Mesothelial cell of epicardium (in vitro differentiated cells): ENCODE measurements around the gene BET1L. TPM values are rescaled to one million over a fixed set of nuclear protein-coding genes. Genes with fewer than 3 reads are reported as not detected.
"Not testable (repeated sequence)": the region's sequence is repeated elsewhere in the genome, so short reads cannot be mapped to it uniquely, and the experiment has no call there.

Source experiments
- DNase-seq, 2 experiments: peaks; one replicate each; pipeline ENCODE4 v3.0.0; 2021; ENCODE audit warnings: low spot score in 2 of 2; ENCODE audit not compliant: unreplicated experiment in 2 of 2
- H3K27ac Mint-ChIP-seq: 2 replicates; pipeline ENCODE4 v1.8.0; 2021; ENCODE audit warnings: mixed read lengths
- H3K27me3 Mint-ChIP-seq: 2 replicates; pipeline ENCODE4 v1.8.0; 2021; ENCODE audit warnings: low read depth, mixed read lengths
- H3K36me3 Mint-ChIP-seq: 2 replicates; pipeline ENCODE4 v1.8.0; 2021; ENCODE audit warnings: mixed read lengths
- H3K4me1 Mint-ChIP-seq: 2 replicates; pipeline ENCODE4 v1.8.0; 2021; ENCODE audit warnings: mixed read lengths
- H3K4me3 Mint-ChIP-seq: 2 replicates; pipeline ENCODE4 v1.8.0; 2021; ENCODE audit warnings: mild to moderate bottlenecking, moderate library complexity, mixed read lengths
- H3K9me3 Mint-ChIP-seq: 2 replicates; pipeline ENCODE4 v1.8.0; 2021; ENCODE audit warnings: mixed read lengths
- total RNA-seq: library from RNA; stranded (reverse); gene quantifications from 3 replicates; pipeline ENCODE4 v1.2.1, GENCODE V29; 2021
- TF ChIP-seq, protein P1 (sequence below): fragments of 200-600 bp; sonication (generic); IDR thresholded peaks from one replicate; pipeline ENCODE4 v1.5.0; 2021; ENCODE audit warnings: antibody characterized with exemption; ENCODE audit not compliant: unreplicated experiment

The BET1L gene
- total RNA-seq, 1 donor from 2014 or later, result 68.2 TPM

DNA sequence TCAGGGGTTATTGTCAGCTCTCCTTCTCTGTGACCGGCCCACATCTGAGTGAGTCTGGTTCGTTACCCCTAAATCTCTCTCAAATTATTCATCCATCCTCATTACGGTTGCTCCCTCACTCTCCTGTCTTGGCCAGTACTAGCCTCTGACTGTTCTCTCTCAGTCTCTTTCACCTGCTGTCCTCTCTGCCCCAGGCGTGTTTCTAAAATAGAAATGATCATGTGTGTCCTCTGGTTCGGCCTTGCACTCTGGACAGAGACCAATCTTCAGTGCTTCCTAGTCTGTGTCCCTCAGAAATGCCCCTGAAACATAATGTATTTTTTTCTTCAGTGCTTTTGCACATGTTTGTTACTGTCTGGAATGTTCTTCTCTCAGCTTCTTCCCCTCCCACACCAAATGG lies 34.4 kb upstream of the BET1L start:
- Mint-ChIP-seq H3K27ac (no peak overlapping the region), H3K9me3 (no peaks in the 10 kb centered on the region), H3K36me3 (peaks cover 35% of the 10 kb centered on the region), H3K27me3 (no peaks in the 10 kb centered on the region), H3K4me3 (no peak overlapping the region), H3K4me1 (peaks cover 14% of the 10 kb centered on the region)
- no peak for DNase-seq
- TF ChIP-seq, protein P1, sequence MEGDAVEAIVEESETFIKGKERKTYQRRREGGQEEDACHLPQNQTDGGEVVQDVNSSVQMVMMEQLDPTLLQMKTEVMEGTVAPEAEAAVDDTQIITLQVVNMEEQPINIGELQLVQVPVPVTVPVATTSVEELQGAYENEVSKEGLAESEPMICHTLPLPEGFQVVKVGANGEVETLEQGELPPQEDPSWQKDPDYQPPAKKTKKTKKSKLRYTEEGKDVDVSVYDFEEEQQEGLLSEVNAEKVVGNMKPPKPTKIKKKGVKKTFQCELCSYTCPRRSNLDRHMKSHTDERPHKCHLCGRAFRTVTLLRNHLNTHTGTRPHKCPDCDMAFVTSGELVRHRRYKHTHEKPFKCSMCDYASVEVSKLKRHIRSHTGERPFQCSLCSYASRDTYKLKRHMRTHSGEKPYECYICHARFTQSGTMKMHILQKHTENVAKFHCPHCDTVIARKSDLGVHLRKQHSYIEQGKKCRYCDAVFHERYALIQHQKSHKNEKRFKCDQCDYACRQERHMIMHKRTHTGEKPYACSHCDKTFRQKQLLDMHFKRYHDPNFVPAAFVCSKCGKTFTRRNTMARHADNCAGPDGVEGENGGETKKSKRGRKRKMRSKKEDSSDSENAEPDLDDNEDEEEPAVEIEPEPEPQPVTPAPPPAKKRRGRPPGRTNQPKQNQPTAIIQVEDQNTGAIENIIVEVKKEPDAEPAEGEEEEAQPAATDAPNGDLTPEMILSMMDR, result no peak

DNA sequence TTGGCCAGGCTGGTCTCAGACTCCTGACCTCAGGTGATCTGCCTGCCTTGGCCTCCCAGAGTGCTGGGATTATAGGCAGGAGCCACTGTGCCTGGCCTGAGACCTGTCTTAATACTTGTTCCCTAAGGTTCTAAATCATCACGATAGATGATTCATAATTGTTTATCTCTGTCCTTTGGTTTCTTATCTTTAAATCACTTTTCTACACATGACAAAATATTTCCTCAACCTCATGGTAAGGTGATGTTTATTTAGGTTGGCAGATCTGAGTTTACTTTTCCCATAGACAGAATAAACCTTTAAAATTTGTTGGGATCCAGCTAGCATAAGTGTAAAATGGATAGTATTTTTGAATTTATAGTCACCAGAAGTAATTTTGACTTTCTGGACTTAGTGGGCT lies 33.1 kb upstream of the BET1L start:
- peaks cover 27% of the 10 kb centered on the region for H3K36me3 Mint-ChIP-seq
- H3K4me3 Mint-ChIP-seq, result no peak overlapping the region
- no peaks in the 10 kb centered on the region for H3K9me3 Mint-ChIP-seq
- peaks cover 17% of the 10 kb centered on the region for H3K4me1 Mint-ChIP-seq
- H3K27ac Mint-ChIP-seq, result no peak overlapping the region
- no peak for DNase-seq
- no peaks in the 10 kb centered on the region for H3K27me3 Mint-ChIP-seq
- TF ChIP-seq, protein P1, result no peak

DNA sequence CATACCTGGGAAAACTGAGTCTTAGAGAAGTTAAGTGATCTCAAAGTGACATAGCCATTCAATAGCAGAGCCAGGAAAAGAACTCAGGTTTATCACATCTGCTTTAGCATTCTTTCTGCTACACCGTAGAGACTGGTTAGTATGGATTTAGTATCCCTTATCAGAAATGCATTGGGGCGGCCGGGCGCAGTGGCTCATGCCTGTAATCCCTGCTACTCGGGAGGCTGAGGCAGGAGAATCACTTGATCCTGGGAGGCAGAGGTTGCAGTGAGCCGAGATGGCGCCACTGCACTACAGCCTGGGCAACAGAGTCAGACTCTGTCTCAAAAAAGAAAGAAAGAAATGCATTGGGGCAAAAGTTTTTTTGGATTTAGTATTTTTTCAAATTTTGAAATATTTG lies 31.1 kb upstream of the BET1L start:
- H3K27me3 Mint-ChIP-seq, H3K9me3 Mint-ChIP-seq, DNase-seq: not testable (repeated sequence)
- Mint-ChIP-seq H3K27ac (peak overlapping the region; percentile 12), H3K4me3 (peak overlapping the region; percentile 97), H3K36me3 (peaks cover 19% of the 10 kb centered on the region), H3K4me1 (peaks cover 22% of the 10 kb centered on the region)

DNA sequence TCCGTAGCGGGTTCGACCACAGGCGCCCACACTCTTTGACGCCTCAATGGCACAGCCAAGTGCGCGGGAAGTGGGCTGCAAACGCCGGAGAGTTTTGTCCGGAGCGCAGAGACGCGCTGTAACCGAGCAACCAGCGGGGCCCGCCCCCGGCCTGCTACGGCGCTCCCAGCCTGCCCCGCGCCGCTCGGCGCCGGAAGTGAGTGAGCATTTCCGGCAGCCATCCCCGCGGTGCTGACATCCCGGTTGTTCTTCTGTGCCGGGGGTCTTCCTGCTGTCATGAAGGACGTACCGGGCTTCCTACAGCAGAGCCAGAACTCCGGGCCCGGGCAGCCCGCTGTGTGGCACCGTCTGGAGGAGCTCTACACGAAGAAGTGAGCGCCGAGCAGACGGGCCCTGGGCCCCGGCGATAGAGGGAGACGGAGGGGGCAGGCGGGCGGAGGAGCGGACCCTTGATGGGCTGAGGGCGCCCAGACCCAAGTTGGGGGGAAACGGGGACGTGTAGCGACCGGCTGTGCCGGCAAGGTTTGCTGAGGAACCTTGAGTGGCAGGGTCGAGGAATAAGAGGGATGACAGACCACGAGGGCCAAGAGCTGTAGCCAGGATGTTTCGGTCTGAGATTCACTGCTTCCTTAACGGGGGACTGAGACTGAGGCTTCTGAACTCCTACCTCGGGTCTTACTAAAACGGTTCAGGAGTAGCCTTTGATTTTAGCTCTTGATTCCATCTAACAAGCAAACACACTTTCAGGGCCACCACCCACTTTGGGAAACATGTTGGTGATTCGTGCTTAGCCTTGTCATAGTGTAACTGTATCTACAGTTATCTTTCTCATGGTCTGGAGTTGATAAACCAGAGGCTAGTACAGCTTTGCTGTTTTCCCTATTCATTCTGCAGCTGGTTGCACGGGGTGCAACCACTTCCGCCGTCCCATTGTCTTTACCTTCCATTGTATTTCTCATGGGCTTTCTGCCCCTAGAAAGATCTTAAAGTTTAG lies 29.9 kb upstream of the BET1L start, which contains the start of gene PSMD13:
Gene PSMD13, plus strand, starts transcription at position 203 of the 994 bp plus-strand sequence. Its CDS starts 74 bp downstream, at position 277.
- peak; percentile 68 to 89 for DNase-seq
- H3K36me3 Mint-ChIP-seq, result peaks cover 18% of the 10 kb centered on the region
- no peaks in the 10 kb centered on the region for H3K27me3 Mint-ChIP-seq
- peak within 1 kb of the TSS; percentile 97 for H3K4me3 Mint-ChIP-seq
- H3K4me1 Mint-ChIP-seq, result peaks cover 22% of the 10 kb centered on the region
- H3K27ac Mint-ChIP-seq, result peak within 1 kb of the TSS; percentile 100
- no peaks in the 10 kb centered on the region for H3K9me3 Mint-ChIP-seq
- TF ChIP-seq, protein P1, result peak; percentile 10

DNA sequence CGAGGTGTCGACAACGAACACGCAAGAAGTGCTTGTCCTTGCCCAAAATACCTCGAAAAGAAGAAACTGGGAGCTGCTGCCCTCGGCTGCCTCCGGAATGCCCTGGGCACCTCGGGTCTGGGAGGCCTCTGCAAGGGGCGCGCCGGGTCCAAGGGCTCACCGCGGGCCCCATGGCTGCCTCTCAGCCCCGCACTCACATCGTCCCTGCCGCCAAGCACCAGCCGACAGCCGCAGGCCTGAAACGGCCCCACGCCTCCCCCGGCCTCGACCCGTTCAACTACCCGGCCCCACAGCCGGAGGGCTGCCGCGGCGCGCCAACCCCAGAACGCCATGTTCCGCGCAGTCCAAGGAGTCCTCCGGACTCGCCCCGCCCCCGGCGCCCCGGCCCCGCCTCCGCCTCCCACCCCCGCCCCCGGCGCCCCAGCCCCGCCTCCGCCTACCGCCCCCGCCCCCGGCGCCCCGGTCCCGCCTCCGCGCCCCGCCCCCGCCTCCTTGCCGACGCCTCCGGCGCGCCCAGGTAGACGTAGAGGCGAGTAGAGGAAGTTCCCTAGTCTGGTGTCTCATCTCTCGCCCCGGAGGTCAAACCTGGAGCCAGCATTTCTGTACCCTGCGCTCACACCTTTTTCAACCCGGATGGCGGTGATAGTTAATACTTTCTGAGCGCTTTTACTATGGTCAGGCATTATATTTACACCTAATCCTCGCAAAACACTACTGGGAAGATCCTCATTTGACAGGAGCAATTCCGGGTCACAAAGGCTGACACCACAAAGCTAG lies 29.0 kb upstream of the BET1L start, which contains the start of gene SIRT3:
Gene SIRT3, minus strand, starts transcription at position 346 of the 777 bp plus-strand sequence. Its CDS starts 14 bp downstream, at position 332.
- no peaks in the 10 kb centered on the region for H3K27me3 Mint-ChIP-seq
- H3K4me3 Mint-ChIP-seq, result peak within 1 kb of the TSS; percentile 97
- TF ChIP-seq, protein P1, result no peak
- H3K9me3 Mint-ChIP-seq, result no peaks in the 10 kb centered on the region
- peaks cover 12% of the 10 kb centered on the region for H3K36me3 Mint-ChIP-seq
- peak; percentile 67 to 85 for DNase-seq
- H3K4me1 Mint-ChIP-seq, result peaks cover 22% of the 10 kb centered on the region
- H3K27ac Mint-ChIP-seq, result peak within 1 kb of the TSS; percentile 100
